ENCODE results near the gene CTCF. TPM values are rescaled to one million over a fixed set of nuclear protein-coding genes. Genes with fewer than 3 reads are reported as not detected.

Gene CTCF
- total and polyA plus RNA-seq, 2 donors (not counting 3 experiments of a cell fraction or from before 2014, with no cell fraction given): 20.7 to 40.0 TPM

- TF ChIP-seq MAX (IDR thresholded peaks at IDR 0.05; ENCODE audit: insufficient read depth, insufficient read length): no peak
- TF ChIP-seq POLR2A (IDR thresholded peaks at IDR 0.05; ENCODE audit: low read depth, low read length): no peak
- TF ChIP-seq FOS (IDR thresholded peaks at IDR 0.05; ENCODE audit: borderline replicate concordance, insufficient read depth, low read length): no peak
- no peak for TF ChIP-seq JUN (IDR thresholded peaks at IDR 0.05; ENCODE audit: borderline replicate concordance, insufficient read depth, insufficient read length, low read depth)
- no peak for TF ChIP-seq CTCF (IDR thresholded peaks at IDR 0.05; ENCODE audit: extremely low read depth in 1 of 2, insufficient read depth in 1 of 2, low read depth in 1 of 2, low read length in 2 of 2)
- TF ChIP-seq GATA2 (IDR thresholded peaks at IDR 0.05; ENCODE audit: insufficient read depth, insufficient read length, low read depth, low read length): no peak
- no peaks in the 10 kb centered on the region for H3K79me2 ChIP-seq (ENCODE audit: control insufficient read depth, insufficient read depth, low read length)
- no TSS peak for BruUV-seq (replicated peaks)
- DNase-seq (ENCODE audit: low read depth, low spot score) (no peak), FAIRE-seq (no peak)
- H3K4me1 ChIP-seq (ENCODE audit: control insufficient read depth, extremely low read depth, insufficient read depth, low read length): no peaks in the 10 kb centered on the region
- no peak overlapping the region for H2AFZ ChIP-seq (ENCODE audit: low read depth, low read length)
- H3K4me2 ChIP-seq (ENCODE audit: insufficient read depth, low read length): no peak overlapping the region
- intact Hi-C loops (cut with micrococcal nuclease): no loop called here
- no peaks in the 10 kb centered on the region for H3K9me3 ChIP-seq (replicated peaks; ENCODE audit: control insufficient read depth, insufficient read depth, low read length)
- H4K20me1 ChIP-seq (replicated peaks; ENCODE audit: control insufficient read depth, extremely low read depth, insufficient read depth, low read length): no peaks in the 10 kb centered on the region
- ChIA-PET CTCF (interaction anchor here (1.0 to 7.7 kb wide), 8 partner anchors 11 to 126 kb away, joined by 3 to 166 read pairs (median 4); partner anchors contain the start of genes ACD and CTCF), POLR2A (no interaction called here)
- dilution Hi-C loops (cut with MboI; ENCODE audit: extremely low pct_ligation_motif_present, low sequenced_read_pairs): no loop called here
- H3K27ac ChIP-seq (ENCODE audit: insufficient read depth, low read depth, low read length): no peak overlapping the region
- peaks cover 36% of the 10 kb centered on the region in 2 experiments for H3K27me3 ChIP-seq (ENCODE audit: control insufficient read depth in 2 of 2, insufficient read depth in 2 of 2, low read length in 2 of 2)
- no peaks in the 10 kb centered on the region for H3K9me1 ChIP-seq (replicated peaks; ENCODE audit: control insufficient read depth, extremely low read depth, insufficient read depth, low read length)
- no peak overlapping the region for H3K9ac ChIP-seq (replicated peaks; ENCODE audit: extremely low read depth, insufficient read depth, low read length)
- H3K36me3 ChIP-seq (ENCODE audit: control insufficient read depth in 2 of 2, extremely low read depth in 1 of 2, insufficient read depth in 2 of 2, low read length in 2 of 2): no peaks in the 10 kb centered on the region
- no peak overlapping the region for H3K4me3 ChIP-seq (replicated peaks in 1 of 3; ENCODE audit: insufficient read depth in 1 of 3, low read depth in 1 of 3, low read length in 3 of 3)
Observed at GRCh38 chr16:67647681-67648080, 85.4 kb downstream of the CTCF start.

All from endothelial cell of umbilical vein (primary cell).